Activated naive CD8-positive, alpha-beta T cell treated with anti-CD3 and anti-CD28 coated beads, Interleukin-2, amount 10 ng/mL, durations not matched to agents 7 days and 5 days (primary cell): ENCODE data around the gene FAM89A. TPM values are rescaled to one million over a fixed set of nuclear protein-coding genes. Genes with fewer than 3 reads are reported as not detected.

Experiments used
- ATAC-seq: fragments of 150-1000 bp; cut with Tn5 transposase; one replicate; pipeline ENCODE4 v1.10.0; 2021; ENCODE audit warnings: low read depth, moderate library complexity
- POLR2A ChIA-PET: fragments of 350-600 bp; sonication (Branson Sonifier 250); formaldehyde crosslinking; loops from one replicate; lab custom pipeline; 2021; ENCODE audit warnings: antibody characterized with exemption; lab: Charles Lee
- DNase-seq: peaks from one replicate; pipeline ENCODE4 v3.0.0; 2021
- H3K27ac Mint-ChIP-seq: one replicate; pipeline ENCODE4 v1.8.0; 2022; ENCODE audit warnings: mild to moderate bottlenecking, mixed read lengths
- H3K27me3 Mint-ChIP-seq: one replicate; pipeline ENCODE4 v1.8.0; 2022; ENCODE audit warnings: mild to moderate bottlenecking, moderate library complexity, mixed read lengths
- H3K36me3 Mint-ChIP-seq: one replicate; pipeline ENCODE4 v1.8.0; 2021; ENCODE audit warnings: mild to moderate bottlenecking, mixed read lengths
- H3K4me1 Mint-ChIP-seq: one replicate; pipeline ENCODE4 v1.8.0; 2021; ENCODE audit warnings: mixed read lengths
- H3K4me3 Mint-ChIP-seq: one replicate; pipeline ENCODE4 v1.8.0; 2022; ENCODE audit warnings: mild to moderate bottlenecking, moderate library complexity, mixed read lengths
- H3K9me3 Mint-ChIP-seq: one replicate; pipeline ENCODE4 v1.8.0; 2021; ENCODE audit warnings: mixed read lengths
- total RNA-seq, 2 experiments: library from RNA; stranded (reverse); gene quantifications; one replicate each; pipeline ENCODE4 v1.2.3, GENCODE V29; 2021

Gene FAM89A
- total RNA-seq, 2 experiments from 2014 or later = 6.7 to 7.6 TPM

GRCh38 chr1:230976360-230976759 is 63.7 kb downstream of the FAM89A start:
- DNase-seq = no peak
- H3K36me3 Mint-ChIP-seq = peaks cover 13% of the 10 kb centered on the region
- H3K27me3 Mint-ChIP-seq = no peaks in the 10 kb centered on the region
- peak overlapping the region; percentile 98 for H3K4me3 Mint-ChIP-seq
- peaks cover 51% of the 10 kb centered on the region for H3K4me1 Mint-ChIP-seq
- ATAC-seq = no peak
- peak overlapping the region; percentile 68 for H3K27ac Mint-ChIP-seq
- POLR2A ChIA-PET = interaction anchor here (1.7 kb wide), 1 partner anchor 63 kb away, joined by 8 read pairs; the partner anchor contains the start of gene FAM89A
- no peaks in the 10 kb centered on the region for H3K9me3 Mint-ChIP-seq

- DNase-seq (no peak), ATAC-seq (no peak)
- peaks cover 14% of the 10 kb centered on the region for H3K36me3 Mint-ChIP-seq
- H3K4me3 Mint-ChIP-seq = no peak overlapping the region
- no peak overlapping the region for H3K27ac Mint-ChIP-seq
- H3K27me3 Mint-ChIP-seq = no peaks in the 10 kb centered on the region
- POLR2A ChIA-PET = interaction anchor here (1.7 kb wide), 1 partner anchor 64 kb away, joined by 8 read pairs; the partner anchor contains the start of gene FAM89A
- H3K9me3 Mint-ChIP-seq = no peaks in the 10 kb centered on the region
- peaks cover 51% of the 10 kb centered on the region for H3K4me1 Mint-ChIP-seq
These were observed 64.4 kb downstream of the FAM89A start for GRCh38 chr1:230975636-230976035.

- peaks cover 50% of the 10 kb centered on the region for H3K4me1 Mint-ChIP-seq
These were observed 67.2 kb downstream of the FAM89A start for GRCh38 chr1:230972855-230973271.

GRCh38 chr1:230971771-230972170 is 68.3 kb downstream of the FAM89A start:
- no peak overlapping the region for H3K4me3 Mint-ChIP-seq
- ATAC-seq (no peak), DNase-seq (no peak)
- H3K27ac Mint-ChIP-seq = peak overlapping the region; percentile 11
- POLR2A ChIA-PET = no interaction called here
- peaks cover 44% of the 10 kb centered on the region for H3K4me1 Mint-ChIP-seq
- H3K27me3 Mint-ChIP-seq = no peaks in the 10 kb centered on the region
- H3K36me3 Mint-ChIP-seq = peaks cover 28% of the 10 kb centered on the region
- H3K9me3 Mint-ChIP-seq = no peaks in the 10 kb centered on the region

More at GRCh38 chr1:230972855-230973271, 67.2 kb downstream of the FAM89A start:
- H3K4me3 Mint-ChIP-seq = peak overlapping the region; percentile 78
- H3K36me3 Mint-ChIP-seq = peaks cover 27% of the 10 kb centered on the region
- no peaks in the 10 kb centered on the region for H3K27me3 Mint-ChIP-seq
- POLR2A ChIA-PET = interaction anchor here (0.6 kb wide), 1 partner anchor 96 kb away, joined by 4 read pairs; no protein-coding TSS in a partner anchor
- ATAC-seq (peak; percentile 74), DNase-seq (peak; percentile 62)
- H3K9me3 Mint-ChIP-seq = no peaks in the 10 kb centered on the region
- H3K27ac Mint-ChIP-seq = peak overlapping the region; percentile 89

GRCh38 chr1:230970432-230970831 is 69.6 kb downstream of the FAM89A start:
- Mint-ChIP-seq H3K4me1 (peaks cover 34% of the 10 kb centered on the region), H3K9me3 (no peaks in the 10 kb centered on the region), H3K4me3 (no peak overlapping the region), H3K27me3 (no peaks in the 10 kb centered on the region), H3K27ac (peak overlapping the region; percentile 34), H3K36me3 (peaks cover 24% of the 10 kb centered on the region)
- ATAC-seq (no peak), DNase-seq (no peak)
- POLR2A ChIA-PET = no interaction called here

Other genes starting within 250 kb of the FAM89A start
- gene C1orf198, start 171.7 kb downstream of the FAM89A start, total RNA-seq = 1 to 10 TPM; 2.8 to 3.8 TPM
- 10 to 100 TPM; 37.7 to 43.7 TPM for gene TTC13, start 61.4 kb downstream of the FAM89A start, total RNA-seq
- 10 to 100 TPM; 17.4 to 18.6 TPM for gene ARV1, start 61.2 kb downstream of the FAM89A start, total RNA-seq
- not detected for gene TRIM67, start 121.8 kb upstream of the FAM89A start, total RNA-seq
- gene GNPAT, start 201.0 kb upstream of the FAM89A start, total RNA-seq = 10 to 100 TPM; 38.4 to 38.9 TPM